HUES6 (cell line): ENCODE results near the gene SYDE1.

Experiments used
- H3K27ac ChIP-seq: 2 replicates; pipeline ENCODE4 v1.7.0; 2013; ENCODE audit warnings: low read depth, mild to moderate bottlenecking, low read length, inconsistent platforms
- H3K27me3 ChIP-seq: 2 replicates; pipeline ENCODE4 v1.6.1; 2013; ENCODE audit warnings: low read length; ENCODE audit not compliant: control insufficient read depth, insufficient read depth
- H3K36me3 ChIP-seq: 2 replicates; pipeline ENCODE4 v1.6.1; 2013; ENCODE audit warnings: low read length; ENCODE audit not compliant: control insufficient read depth, insufficient read depth
- H3K4me1 ChIP-seq: 2 replicates; pipeline ENCODE4 v1.6.1; 2013; ENCODE audit warnings: low read length; ENCODE audit not compliant: control insufficient read depth, insufficient read depth
- H3K4me3 ChIP-seq: 2 replicates; pipeline ENCODE4 v1.5.1; 2013; ENCODE audit warnings: low read depth, low read length
- H3K9ac ChIP-seq: one replicate; pipeline ENCODE4 v1.6.1; 2013; ENCODE audit warnings: mild to moderate bottlenecking, low read length
- H3K9me3 ChIP-seq: 2 replicates; pipeline ENCODE4 v1.6.1; 2013; ENCODE audit warnings: low read depth, low read length; ENCODE audit not compliant: control insufficient read depth, insufficient read depth

Gene SYDE1

DNA sequence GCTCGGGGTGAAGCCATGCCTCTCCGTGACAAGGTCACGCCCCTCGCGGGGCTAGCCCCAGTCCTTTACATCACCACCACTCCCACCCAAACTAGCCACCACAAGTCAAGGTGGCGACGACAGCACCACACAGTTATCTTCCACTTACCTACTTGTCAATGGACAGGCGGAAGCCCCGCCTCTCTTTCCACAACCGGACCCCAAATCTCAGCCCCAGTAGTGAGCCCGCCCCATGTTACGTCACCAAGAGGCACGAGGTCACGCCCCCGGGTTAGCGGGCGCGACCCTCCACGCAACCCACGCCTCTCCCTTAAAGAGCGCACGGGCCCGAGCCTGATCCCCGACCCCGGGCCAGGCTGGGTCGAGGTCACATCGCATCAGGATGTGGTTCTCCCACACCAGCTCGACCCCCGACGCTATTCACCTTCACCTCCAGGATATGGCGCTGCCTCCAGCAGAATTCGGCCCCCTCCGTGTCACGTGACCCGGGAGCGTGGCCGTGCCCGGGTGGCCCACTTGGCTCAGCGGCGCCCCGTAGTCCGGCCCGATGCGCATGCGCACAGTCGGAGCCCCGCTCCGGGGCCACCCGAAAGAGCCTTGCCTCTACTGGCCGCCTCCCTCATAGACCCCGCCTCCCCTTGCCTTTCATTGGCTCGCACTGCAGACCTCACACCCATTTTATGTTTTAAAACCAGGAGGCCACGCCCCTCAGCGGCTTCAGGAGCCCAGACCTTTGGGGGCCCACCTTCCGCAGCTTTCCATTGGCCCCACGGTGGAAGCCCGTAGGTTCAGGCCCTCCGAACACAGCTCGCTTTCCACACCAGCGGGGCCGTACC is 18.2 kb downstream of the SYDE1 start:
- no peaks in the 10 kb centered on the region for H3K27me3 ChIP-seq

DNA sequence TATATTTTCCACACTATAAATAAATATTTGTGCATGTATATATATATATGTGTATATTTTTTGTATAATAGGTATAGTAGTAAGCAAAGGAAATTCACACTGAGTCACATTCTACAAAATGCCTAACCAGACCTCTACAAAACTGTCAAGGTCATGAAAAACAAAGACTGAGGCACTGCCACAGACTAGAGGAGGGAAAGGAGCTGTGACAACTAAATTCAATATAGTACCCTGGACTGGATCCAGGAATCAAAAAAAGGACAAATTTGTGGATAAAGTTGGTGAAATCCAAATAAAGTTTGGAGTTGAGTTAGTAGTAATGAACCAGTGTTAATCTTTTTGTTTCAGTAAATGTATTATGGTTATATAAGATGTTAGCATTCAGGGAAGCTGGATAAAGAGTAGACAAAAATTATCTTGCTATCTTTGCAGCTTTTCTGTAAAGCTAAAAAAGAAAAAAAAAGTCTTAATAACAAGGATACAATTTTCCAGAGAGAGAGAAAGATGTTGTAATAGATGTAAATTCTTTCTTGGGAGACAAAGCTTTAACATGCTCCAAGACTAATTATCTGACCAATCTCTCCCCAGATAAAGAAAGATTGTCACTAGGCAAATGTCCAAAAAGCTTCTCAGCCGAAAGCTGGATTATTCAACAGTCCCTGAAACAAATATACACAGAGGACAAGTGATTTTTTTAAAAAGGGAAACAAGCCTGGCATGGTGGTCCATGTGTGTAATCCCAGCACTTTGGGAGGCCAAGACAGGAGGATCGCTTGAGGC is 19.1 kb downstream of the SYDE1 start:
- Histone ChIP-seq H3K4me3 (peak overlapping the region; percentile 41), H3K27ac (no peak overlapping the region), H3K9ac (no peak overlapping the region)

More for the DNA sequence above, 18.2 kb downstream of the SYDE1 start:
- H3K4me1 ChIP-seq: peaks cover 11% of the 10 kb centered on the region; the same call in 1 of the 2 replicates
- peak overlapping the region; percentile 84 for H3K27ac ChIP-seq
- peak overlapping the region; percentile 80 for H3K4me3 ChIP-seq
- peak overlapping the region; percentile 91 for H3K9ac ChIP-seq
- no peaks in the 10 kb centered on the region for H3K9me3 ChIP-seq
- H3K36me3 ChIP-seq: peaks cover 24% of the 10 kb centered on the region

DNA sequence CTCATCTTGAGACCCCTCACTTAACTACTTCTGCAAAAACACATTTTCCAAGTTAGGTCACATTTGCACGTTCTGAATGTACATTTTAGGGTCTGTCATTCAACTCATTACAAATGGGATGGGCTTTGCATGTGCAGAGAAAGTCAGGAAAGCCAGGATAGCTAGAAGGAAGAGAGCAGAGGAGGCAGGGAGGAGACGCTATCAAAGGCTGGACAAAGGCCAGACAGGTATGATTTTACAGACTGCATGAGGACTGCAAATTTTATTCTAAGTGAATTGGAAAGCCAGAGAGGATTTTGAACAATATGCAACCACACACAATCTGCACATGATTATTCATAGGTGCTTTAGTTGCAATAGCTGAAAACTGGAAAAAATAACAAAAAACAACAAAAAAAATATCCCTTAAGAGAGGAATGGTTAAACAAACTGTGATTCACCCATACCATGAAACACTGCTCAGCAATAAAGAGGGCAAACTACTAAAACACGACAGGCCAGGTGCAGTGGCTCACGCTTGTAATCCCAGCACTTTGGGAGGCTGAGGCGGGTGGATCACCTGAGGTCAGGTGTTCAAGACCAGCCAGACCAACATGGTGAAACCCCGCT is 21.1 kb downstream of the SYDE1 start:
- H3K9ac ChIP-seq: no peak overlapping the region
- no peaks in the 10 kb centered on the region for H3K27me3 ChIP-seq
- H3K27ac ChIP-seq: no peak overlapping the region
- H3K9me3 ChIP-seq: no peaks in the 10 kb centered on the region
- H3K4me3 ChIP-seq: no peak overlapping the region
- peaks cover 11% of the 10 kb centered on the region; the same call in 1 of the 2 replicates for H3K4me1 ChIP-seq
- H3K36me3 ChIP-seq: peaks cover 2% of the 10 kb centered on the region

More for the DNA sequence above, 19.1 kb downstream of the SYDE1 start:
- Histone ChIP-seq H3K4me1 (peaks cover 11% of the 10 kb centered on the region; the same call in 1 of the 2 replicates), H3K9me3 (no peaks in the 10 kb centered on the region), H3K36me3 (peaks cover 15% of the 10 kb centered on the region), H3K27me3 (no peaks in the 10 kb centered on the region)

DNA sequence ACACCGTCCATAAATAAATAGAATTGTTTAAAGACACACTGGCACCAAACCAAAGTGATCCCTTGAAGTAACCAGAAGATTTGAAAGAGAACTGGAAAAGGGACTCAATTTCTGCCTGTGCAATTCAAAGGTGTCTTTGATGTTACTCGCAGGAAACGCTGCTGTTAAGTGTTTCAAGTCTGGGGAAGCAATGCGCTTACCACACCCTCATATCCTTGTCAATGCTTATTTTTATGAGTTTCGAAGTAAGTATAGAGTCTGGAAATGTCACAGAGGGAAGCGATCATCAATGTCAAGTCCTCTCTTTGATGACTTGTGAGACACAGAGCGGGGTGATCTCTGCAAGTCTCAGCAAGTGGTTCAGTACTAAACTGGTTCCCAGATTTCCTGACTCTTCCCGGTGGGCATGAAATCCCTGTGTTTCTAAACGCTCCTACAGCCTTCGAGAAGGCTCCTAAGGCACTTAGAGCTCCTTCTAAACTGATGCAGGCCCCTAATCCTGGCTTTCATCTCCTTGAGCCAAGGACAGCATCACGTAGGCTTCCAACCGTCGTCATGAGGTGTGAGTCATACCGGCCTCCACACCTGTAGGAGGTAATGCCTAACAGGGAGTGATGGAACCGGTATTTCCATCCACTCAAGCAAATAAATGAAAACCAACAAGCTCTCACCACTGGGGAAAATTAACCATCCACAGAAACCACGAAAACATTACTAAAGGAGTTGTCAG is 22.8 kb downstream of the SYDE1 start:
- Histone ChIP-seq H3K4me3 (no peak overlapping the region), H3K27me3 (no peaks in the 10 kb centered on the region), H3K36me3 (no peaks in the 10 kb centered on the region), H3K9me3 (no peaks in the 10 kb centered on the region), H3K4me1 (peaks cover 4% of the 10 kb centered on the region; the same call in 1 of the 2 replicates), H3K9ac (no peak overlapping the region), H3K27ac (no peak overlapping the region)

GRCh38 chr19:15136234-15136954 is 29.2 kb downstream of the SYDE1 start:
- Histone ChIP-seq H3K9me3 (peaks cover 15% of the 10 kb centered on the region), H3K4me3 (no peak overlapping the region), H3K27ac (no peak overlapping the region), H3K36me3 (no peaks in the 10 kb centered on the region), H3K9ac (no peak overlapping the region), H3K27me3 (no peaks in the 10 kb centered on the region; the same call in 1 of the 2 replicates), H3K4me1 (no peaks in the 10 kb centered on the region)

DNA sequence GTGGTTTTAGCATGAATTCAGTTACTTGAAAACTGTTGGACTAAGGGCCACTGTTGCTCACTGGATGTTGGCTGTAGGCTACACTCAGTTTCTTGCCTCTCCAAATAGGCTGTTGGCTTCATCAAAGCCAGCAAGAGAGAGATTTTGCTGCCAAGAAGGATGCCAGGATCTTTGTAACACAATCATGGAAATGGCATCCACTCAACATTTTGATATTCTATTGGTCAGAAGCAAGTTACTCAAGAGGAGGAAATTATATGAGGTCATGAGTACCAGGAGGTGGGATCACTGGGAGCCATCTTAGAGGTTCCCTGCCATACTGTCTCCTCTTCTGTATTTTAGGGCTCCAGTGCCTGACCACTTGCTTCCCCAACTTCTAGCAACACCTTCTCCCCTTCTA is 30.6 kb downstream of the SYDE1 start:
- H3K27ac ChIP-seq: no peak overlapping the region
- H3K27me3 ChIP-seq: no peaks in the 10 kb centered on the region; the same call in 1 of the 2 replicates
- H3K9ac ChIP-seq: no peak overlapping the region

GRCh38 chr19:15138427-15138826 is 31.2 kb downstream of the SYDE1 start:
- Histone ChIP-seq H3K9ac (no peak overlapping the region), H3K4me1 (no peaks in the 10 kb centered on the region), H3K9me3 (peaks cover 15% of the 10 kb centered on the region), H3K27ac (no peak overlapping the region), H3K4me3 (no peak overlapping the region), H3K36me3 (no peaks in the 10 kb centered on the region), H3K27me3 (no peaks in the 10 kb centered on the region; the same call in 1 of the 2 replicates)

More for the DNA sequence above, 30.6 kb downstream of the SYDE1 start:
- H3K4me1 ChIP-seq: no peaks in the 10 kb centered on the region
- H3K9me3 ChIP-seq: peaks cover 15% of the 10 kb centered on the region
- no peaks in the 10 kb centered on the region for H3K36me3 ChIP-seq
- H3K4me3 ChIP-seq: no peak overlapping the region

DNA sequence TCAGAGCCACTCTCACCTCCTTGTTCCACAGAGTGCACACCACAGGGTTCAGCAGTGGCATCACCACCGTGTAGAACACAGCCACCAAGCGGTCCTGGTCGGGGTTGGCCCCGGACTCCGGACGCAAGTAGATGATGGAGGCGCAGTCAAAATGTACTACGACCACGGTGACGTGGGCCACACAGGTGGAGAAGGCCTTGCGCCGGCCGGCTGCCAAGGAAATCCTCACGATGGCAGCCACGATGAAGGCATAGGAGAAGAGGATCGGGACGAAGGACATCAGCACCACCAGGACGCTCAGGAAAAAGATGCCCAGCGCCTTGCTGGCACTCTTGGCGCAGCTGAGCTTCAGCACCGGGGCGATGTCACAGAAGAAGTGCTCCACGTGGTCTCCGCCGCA is 33.9 kb downstream of the SYDE1 start:
- no peak overlapping the region for H3K27ac ChIP-seq
- H3K27me3 ChIP-seq: no peaks in the 10 kb centered on the region; the same call in 1 of the 2 replicates
- H3K9ac ChIP-seq: no peak overlapping the region
- peaks cover 22% of the 10 kb centered on the region for H3K9me3 ChIP-seq
- H3K4me3 ChIP-seq: no peak overlapping the region
- H3K4me1 ChIP-seq: no peaks in the 10 kb centered on the region
- H3K36me3 ChIP-seq: no peaks in the 10 kb centered on the region

- no peaks in the 10 kb centered on the region; the same call in 1 of the 2 replicates for H3K27me3 ChIP-seq
- H3K27ac ChIP-seq: no peak overlapping the region
- H3K9me3 ChIP-seq: peaks cover 22% of the 10 kb centered on the region
- H3K9ac ChIP-seq: no peak overlapping the region
- H3K4me3 ChIP-seq: no peak overlapping the region
- H3K36me3 ChIP-seq: no peaks in the 10 kb centered on the region
- no peaks in the 10 kb centered on the region for H3K4me1 ChIP-seq
Observed at GRCh38 chr19:15142313-15142712, 35.1 kb downstream of the SYDE1 start.
